Measurements from ENCODE around the gene KIFBP. TPM values are rescaled to one million over a fixed set of nuclear protein-coding genes. Genes with fewer than 3 reads are reported as not detected.

The KIFBP gene
- total RNA-seq, 1 experiment from 2014 or later = 44.7 TPM

DNA sequence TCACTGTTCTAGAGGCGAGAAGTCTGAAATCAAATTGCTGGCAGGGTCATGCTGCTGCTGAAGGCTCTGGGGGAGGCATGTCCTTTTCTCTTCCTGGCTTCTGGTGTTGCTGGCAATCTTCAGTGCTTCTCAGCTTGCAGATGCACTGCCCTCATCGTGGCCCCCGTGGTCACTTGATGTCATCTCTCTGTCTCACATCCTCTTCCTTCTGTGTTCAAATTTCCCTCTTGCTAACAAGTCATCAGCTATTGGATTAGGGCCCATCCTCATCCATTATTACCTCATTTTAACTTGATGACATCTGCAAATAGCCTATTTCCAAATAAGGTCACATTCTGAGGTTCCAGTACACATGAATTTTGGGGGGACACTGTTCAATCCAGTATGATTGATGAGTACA lies 62.7 kb downstream of the KIFBP start:
- H3K79me1 ChIP-seq (ENCODE audit: insufficient read depth, low read depth, low read length, poor library complexity, severe bottlenecking) = no peaks in the 10 kb centered on the region

More for the DNA sequence above, 62.7 kb downstream of the KIFBP start:
- no peaks in the 10 kb centered on the region for H3K27me3 ChIP-seq (ENCODE audit: insufficient read depth, low read length)
- H3K79me2 ChIP-seq (ENCODE audit: insufficient read depth, low read length) = no peaks in the 10 kb centered on the region
- no peak overlapping the region for H4K5ac ChIP-seq (ENCODE audit: insufficient read length, low read depth, low read length)
- Mint-ChIP-seq H3K27me3 (ENCODE audit: low read depth) (no peaks in the 10 kb centered on the region; the same call in 1 of the 2 replicates), H3K36me3 (ENCODE audit: insufficient read depth in 1 of 3, low read depth in 3 of 3) (no peaks in the 10 kb centered on the region; a peak in 1 of 7 replicates), H3K4me1 (peaks cover 16 to 23% of the 10 kb centered on the region in 2 experiments), H3K9me3 (no peaks in the 10 kb centered on the region; a peak in 1 of 5 replicates), H3K27ac (no peak overlapping the region), H3K4me3 (no peak overlapping the region)
- H4K20me1 ChIP-seq (ENCODE audit: control insufficient read depth, insufficient read depth, insufficient read length) = no peaks in the 10 kb centered on the region
- WGBS (ENCODE audit: extremely low coverage, insufficient read length, low lambda C conversion rate) = no CpG with 5 or more reads among the region's 3 CpGs
- H2BK5ac ChIP-seq (ENCODE audit: insufficient read length, low read length) = no peak overlapping the region
- H3K4me2 ChIP-seq (ENCODE audit: insufficient read depth, insufficient read length, low read length) = no peak overlapping the region
- no peak overlapping the region for H2BK12ac ChIP-seq (ENCODE audit: insufficient read length, low read depth, low read length)
- no peak overlapping the region for H3K56ac ChIP-seq (ENCODE audit: insufficient read length, low read depth, low read length)
- no peak overlapping the region for H4K91ac ChIP-seq (ENCODE audit: insufficient read length, low read depth, low read length)
- no peak overlapping the region for H3T11ph ChIP-seq (ENCODE audit: low read length)
- no peak overlapping the region for H2BK20ac ChIP-seq (ENCODE audit: low read depth, low read length, poor library complexity, severe bottlenecking)
- H3K9ac ChIP-seq (ENCODE audit: extremely low read depth, insufficient read length, low read length) = no peak overlapping the region
- H3K23ac ChIP-seq (ENCODE audit: insufficient read length, low read depth, low read length) = no peak overlapping the region
- no peak overlapping the region for H3K14ac ChIP-seq (ENCODE audit: insufficient read depth, low read length)
- H2BK120ac ChIP-seq (ENCODE audit: low read depth, low read length, poor library complexity, severe bottlenecking) = no peak overlapping the region
- no peaks in the 10 kb centered on the region for H3K4me1 ChIP-seq (ENCODE audit: insufficient read depth, low read length)
- H2AK5ac ChIP-seq (ENCODE audit: insufficient read length, low read length) = no peak overlapping the region
- H2AFZ ChIP-seq (ENCODE audit: low read length) = no peak overlapping the region
- no peak overlapping the region for H3K27ac ChIP-seq (ENCODE audit: insufficient read length, low read depth, low read length)
- no peaks in the 10 kb centered on the region for H3K9me3 ChIP-seq (ENCODE audit: control insufficient read depth, low read depth, low read length)
- H4K8ac ChIP-seq (replicated peaks; ENCODE audit: insufficient read length, low read depth, low read length) = no peak overlapping the region
- H3K18ac ChIP-seq (ENCODE audit: insufficient read length, low read depth, low read length) = no peak overlapping the region
- TF ChIP-seq, protein P1, sequence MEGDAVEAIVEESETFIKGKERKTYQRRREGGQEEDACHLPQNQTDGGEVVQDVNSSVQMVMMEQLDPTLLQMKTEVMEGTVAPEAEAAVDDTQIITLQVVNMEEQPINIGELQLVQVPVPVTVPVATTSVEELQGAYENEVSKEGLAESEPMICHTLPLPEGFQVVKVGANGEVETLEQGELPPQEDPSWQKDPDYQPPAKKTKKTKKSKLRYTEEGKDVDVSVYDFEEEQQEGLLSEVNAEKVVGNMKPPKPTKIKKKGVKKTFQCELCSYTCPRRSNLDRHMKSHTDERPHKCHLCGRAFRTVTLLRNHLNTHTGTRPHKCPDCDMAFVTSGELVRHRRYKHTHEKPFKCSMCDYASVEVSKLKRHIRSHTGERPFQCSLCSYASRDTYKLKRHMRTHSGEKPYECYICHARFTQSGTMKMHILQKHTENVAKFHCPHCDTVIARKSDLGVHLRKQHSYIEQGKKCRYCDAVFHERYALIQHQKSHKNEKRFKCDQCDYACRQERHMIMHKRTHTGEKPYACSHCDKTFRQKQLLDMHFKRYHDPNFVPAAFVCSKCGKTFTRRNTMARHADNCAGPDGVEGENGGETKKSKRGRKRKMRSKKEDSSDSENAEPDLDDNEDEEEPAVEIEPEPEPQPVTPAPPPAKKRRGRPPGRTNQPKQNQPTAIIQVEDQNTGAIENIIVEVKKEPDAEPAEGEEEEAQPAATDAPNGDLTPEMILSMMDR (conservative IDR thresholded peaks at IDR 0.05) = no peak
- H3K23me2 ChIP-seq (ENCODE audit: insufficient read length, low read depth, low read length, poor library complexity, severe bottlenecking) = no peaks in the 10 kb centered on the region
- H3K4ac ChIP-seq (ENCODE audit: low read depth, low read length) = no peak overlapping the region
- DNase-seq = no peak
- H2BK15ac ChIP-seq (ENCODE audit: low read depth, low read length) = no peak overlapping the region
